Peyer's patch (tissue), 4 donors: Measurements from ENCODE around the gene ADGRD1.

Experiments
- POLR2A ChIP-seq, 2 donors: fragments of 450-650 bp; IDR thresholded peaks; one replicate each; pipeline ENCODE4 v1.5.1; 2017; ENCODE audit warnings: antibody characterized with exemption in 2 of 2, mild to moderate bottlenecking in 2 of 2, moderate library complexity in 2 of 2
- TF ChIP-seq, protein P1 (sequence below), 6 experiments: fragments of 450-650 bp in 4 of 6; fragments of 200-600 bp in 2 of 6; sonication (generic) in 1 of 6; IDR thresholded peaks; one replicate each; pipeline ENCODE4 v1.5.1; 2017 to 2019; ENCODE audit warnings: antibody characterized with exemption in 6 of 6, mild to moderate bottlenecking in 3 of 6, moderate library complexity in 1 of 6

DNA sequence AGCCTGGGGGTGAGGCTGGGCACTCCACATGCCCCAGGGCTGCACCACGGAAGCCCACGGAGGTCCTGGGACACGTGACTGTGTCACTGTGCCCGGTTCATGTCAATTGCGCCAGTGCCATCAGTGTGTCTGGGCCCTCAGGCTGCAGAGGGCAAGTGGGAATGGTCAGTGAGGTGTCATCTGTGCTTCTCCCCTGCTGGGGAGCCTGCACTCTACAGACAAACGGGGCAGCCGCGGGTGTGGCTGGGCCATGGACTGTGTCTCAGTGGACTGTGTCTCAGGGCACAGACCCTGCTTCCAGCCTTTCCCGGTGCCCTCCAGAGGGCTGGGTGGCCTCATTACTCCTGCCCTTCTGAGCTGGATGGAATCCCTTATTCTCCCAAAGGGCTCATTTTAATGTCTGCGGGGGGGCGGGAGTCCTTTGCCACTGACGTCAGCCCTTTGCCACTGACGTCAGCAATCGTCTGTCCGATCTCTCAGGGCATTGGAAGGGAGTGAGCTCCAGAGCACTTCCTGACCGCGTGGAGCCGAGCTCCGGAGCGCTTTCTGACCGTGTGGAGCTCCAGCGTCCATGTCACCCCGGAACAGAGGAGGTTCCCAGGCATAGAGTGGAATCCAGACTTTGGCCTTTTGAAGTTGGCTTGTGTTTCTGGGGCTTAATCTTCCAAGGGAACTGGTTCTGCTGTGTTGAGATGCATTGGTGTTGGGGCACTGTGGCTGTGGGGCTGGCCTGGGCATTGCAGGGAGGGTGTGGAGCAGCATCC, 72.4 kb downstream of the ADGRD1 start:
- TF ChIP-seq, protein P1, sequence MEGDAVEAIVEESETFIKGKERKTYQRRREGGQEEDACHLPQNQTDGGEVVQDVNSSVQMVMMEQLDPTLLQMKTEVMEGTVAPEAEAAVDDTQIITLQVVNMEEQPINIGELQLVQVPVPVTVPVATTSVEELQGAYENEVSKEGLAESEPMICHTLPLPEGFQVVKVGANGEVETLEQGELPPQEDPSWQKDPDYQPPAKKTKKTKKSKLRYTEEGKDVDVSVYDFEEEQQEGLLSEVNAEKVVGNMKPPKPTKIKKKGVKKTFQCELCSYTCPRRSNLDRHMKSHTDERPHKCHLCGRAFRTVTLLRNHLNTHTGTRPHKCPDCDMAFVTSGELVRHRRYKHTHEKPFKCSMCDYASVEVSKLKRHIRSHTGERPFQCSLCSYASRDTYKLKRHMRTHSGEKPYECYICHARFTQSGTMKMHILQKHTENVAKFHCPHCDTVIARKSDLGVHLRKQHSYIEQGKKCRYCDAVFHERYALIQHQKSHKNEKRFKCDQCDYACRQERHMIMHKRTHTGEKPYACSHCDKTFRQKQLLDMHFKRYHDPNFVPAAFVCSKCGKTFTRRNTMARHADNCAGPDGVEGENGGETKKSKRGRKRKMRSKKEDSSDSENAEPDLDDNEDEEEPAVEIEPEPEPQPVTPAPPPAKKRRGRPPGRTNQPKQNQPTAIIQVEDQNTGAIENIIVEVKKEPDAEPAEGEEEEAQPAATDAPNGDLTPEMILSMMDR (IDR thresholded peaks at IDR 0.05) = no peak
- no peak for TF ChIP-seq POLR2A (IDR thresholded peaks at IDR 0.05)
